Hippocampal formation (tissue), 2 donors: Measurements from ENCODE around the gene TCFL5.

ENCODE experiments used
- DNase-seq, 2 donors: peaks; one replicate each; lab custom pipeline; 2025; lab: John Stamatoyannopoulos, UW

TCFL5 gene

DNA sequence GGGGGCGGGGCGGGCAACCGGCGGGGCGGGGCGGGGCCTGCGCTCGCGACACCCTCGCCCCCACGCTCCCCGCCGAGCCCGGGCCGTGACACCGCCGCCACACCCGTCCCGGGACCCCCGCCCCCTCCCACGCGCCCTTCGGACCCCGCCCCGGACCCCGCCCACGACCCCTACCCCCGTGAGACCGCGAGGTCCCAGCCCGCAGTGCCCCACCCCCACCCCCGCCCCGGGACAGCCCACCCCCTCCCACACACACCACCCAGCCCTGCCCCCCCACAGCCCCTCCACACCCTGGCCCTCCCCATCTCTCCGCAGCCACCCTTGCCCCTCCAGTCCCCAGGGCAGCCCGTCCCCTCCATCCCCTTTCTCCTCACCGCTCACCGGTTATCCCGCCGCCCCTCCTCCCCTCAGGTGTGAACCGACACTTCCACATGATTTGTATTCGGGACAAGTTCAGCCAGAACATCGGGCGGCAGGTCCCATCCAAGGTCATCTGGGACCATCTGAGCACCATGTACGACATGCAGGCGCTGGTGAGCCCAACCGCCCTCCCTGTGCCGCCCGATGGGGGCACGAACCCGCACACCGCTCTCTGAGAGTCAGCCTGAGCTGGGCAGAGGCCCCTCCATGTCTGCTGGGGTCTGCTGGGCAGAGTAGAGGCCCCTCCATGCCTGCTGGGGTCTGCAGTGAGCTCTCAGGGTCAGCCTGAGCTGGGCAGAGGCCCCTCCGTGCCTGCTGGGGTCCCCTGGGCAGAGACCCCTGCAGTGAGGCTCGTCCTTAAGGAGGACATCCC, 64.7 kb downstream of the TCFL5 start:
- DNase-seq: no peak

DNA sequence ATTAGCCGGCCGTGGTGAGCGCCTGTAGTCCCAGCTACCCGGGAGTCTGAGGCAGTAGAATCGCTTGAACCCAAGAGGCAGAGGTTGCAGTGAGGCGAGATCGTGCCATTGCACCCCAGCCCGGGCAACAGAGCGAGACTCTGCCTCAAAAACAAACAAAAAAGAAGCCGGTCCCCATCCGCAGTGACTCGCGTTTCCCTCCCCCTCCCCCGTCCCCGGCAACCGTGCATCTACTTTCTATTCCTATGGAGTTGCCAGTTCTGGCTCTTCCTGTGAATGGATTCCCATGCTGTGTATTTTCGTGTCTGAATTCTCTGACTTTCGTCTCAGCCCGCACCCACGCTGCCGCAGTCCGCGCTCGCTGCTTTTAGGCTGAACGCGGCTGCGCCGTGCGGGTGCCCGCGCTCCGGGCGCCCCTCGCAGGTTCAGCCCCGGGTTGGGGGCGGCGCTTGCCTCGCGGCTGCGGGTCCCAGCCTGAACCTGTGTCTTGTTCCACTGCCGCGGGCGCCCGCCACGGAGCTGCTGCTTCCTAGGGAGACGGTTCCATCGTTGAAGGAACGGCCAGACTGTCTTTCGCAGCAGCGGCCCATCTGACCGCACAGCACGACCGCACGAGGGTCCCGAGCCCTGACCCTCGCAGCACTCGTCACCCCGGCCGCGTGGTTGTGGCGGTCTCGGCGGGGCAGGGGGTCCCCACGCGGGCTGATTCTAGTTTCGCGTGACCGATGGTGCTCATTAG, 66.4 kb downstream of the TCFL5 start:
- DNase-seq: peak in 1 of 2 donors; percentile 38

DNA sequence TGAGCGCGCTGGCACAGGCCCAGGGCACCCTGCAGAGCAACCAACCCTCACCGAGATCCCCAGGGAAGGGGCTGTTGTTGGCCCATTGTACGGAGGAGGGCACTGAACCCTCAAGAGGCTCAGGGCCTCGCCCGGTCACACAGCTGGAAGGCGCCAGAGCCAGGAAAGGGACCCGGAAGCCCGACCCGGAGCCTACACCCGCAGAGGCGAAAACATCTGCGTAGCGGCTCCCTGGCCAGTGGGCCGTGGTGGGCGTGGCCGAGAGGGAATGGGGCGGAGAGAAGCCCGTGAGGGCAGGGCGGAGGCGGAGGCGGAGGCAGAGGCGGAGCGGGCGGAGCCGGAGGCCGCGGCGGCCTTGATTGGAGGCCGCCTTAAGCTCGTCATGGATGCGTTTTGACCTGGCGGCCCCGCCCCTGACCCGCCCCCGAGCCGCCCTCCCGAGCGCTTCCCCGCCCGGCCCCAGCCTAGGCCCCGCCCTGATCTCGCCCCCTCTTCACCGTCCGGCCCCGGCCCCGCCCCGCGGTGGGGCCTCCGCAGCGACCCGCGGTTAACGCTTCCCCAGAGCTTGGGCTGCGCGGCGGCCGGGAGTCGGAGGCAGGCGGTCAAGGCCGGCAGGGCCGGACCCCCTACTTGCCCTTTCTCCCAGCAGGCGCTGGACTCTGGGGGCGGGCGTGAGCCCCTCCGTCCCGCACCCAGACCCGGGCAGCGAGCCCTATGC, 67.5 kb downstream of the TCFL5 start:
- DNase-seq: peak; percentile 95

DNA sequence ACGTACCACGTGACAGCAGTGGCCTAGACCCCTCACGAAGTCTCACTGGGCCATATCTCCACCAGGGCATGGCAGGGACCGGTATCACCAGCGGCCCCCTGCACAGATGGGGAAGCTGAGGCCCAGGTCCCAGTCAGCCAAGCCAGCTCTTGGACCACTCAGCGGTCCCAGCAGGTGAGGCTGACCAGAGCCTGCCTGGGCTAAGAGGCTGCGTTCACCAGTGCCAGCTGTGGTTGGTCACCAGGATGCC, 67.9 kb downstream of the TCFL5 start:
- DNase-seq: no peak

DNA sequence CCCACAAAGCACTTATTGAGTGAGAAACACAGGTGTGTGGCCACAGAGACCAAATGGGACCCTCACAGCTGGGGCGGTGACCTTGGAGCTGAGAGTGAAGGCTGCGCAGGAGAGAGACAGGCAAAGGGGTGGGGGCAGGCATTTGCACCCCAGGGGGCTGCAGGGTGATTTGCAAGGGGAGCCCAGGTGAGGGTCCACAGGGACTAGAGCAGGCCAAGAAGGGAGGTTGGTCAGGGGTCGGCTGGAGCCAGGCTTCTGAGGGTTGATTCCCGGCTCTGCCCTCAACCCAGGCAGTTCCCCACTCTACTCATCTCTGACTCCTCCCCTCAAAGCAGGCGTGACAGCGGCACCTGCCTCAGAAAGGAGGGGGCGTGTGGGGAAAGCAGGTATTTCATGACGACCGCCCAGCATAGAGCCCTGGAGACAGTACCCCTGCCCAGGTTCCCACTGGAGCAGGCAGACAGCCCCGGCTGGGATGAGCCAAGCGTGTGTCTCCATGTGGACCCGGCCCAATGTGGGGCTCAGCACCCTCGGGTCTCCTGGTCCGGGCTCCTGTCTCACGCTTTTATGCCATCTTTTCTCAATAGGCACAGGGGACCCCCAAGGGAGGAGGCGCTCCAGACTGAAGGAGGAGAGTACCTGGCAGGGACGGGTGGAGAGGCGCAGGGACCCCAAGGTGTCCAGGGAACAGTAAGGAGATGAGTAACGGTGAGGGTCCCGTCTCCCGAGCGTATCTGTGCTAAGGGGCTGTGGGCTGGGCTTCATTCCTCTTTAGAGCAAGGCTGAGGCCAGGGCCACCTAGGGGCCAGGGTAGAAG, 68.5 kb downstream of the TCFL5 start:
- DNase-seq: no peak

DNA sequence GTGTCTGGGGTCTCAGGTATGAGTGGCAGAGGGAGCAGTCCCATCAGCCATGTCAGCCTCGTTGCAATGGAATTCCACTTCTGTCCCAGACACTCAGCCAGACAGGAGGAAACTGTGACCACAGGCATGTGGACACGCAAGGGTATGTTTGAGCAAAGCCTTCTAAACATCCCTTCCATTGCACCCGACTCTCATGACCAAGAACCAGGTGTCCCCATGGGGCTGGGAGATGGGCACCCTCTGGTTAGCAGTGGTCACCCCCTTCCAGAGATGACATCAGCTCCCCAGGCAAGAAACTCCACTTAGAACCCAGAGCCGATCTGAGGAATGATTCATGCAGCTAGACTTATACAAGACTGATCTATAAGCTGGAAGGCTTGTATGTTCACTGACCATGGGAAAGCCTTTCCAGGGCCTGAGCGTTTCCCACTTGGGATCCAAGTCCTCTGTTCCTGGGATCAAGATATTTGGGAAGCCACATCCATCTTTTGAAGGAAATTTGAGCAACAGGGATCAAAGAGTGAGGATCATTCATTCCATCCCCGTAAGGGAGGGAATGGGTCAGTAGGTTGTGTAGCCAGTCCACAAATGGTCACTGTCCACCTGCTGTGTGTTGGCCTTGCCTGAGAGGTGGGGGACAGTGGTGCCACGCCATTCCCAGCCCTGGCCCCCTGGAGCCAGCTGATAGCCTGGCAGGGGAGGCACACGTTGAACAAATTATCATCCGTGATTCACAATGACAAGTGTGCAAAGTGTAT, 69.3 kb downstream of the TCFL5 start:
- DNase-seq: no peak

DNA sequence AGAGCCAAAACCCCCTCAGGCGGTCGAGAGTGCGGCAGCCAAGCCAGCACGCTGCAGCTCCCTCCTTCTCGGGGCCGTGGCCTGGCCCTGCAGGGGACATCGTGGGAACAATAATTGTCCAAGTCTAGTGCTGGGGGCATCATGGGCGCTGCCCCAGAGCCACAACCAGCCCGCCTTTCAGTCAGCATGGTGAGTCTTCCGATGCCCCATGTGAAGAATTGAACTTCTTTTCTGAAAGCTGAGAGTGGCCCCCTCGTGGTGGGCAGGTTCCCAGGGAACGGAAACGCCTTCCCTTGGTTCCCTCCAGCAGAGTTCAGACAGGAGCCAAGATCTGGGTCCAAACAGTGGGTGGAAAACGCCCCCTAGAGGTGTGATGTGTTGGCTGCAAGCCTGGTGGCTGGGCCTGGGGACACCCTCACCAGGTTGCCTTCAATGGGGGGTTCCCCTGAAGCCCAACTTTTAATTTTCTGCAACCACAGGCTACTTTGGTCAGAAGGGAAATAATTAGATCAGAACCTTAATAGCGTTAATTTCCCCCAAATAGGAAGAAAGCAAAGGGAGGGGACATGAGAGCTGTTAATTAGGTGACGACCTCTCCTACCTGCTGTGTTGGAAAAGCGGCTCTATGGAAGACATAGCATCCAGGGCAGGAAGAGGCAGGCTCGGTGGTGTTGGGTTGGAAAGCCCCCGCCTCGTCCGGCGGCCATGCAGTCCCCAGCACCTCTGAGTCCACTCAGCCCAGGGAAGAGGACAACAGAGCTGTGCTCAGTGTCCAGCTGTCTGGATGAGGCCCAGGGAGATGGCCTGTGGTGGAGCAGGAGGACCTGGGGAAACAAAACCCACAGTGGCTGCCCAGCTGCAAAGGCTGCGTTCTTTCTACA, 70.1 kb downstream of the TCFL5 start:
- DNase-seq: peak; percentile 80 to 89
